Activated CD8-positive, alpha-beta memory T cell treated with anti-CD3 and anti-CD28 coated beads, Interleukin-2, amount 10 ng/mL, durations not matched to agents 7 days and 5 days (primary cell): ENCODE measurements around the gene CDC14A. TPM values are rescaled to one million over a fixed set of nuclear protein-coding genes. Genes with fewer than 3 reads are reported as not detected.

Experiments used
- ATAC-seq: fragments of 150-1000 bp; cut with Tn5 transposase; one replicate; pipeline ENCODE4 v1.10.0; 2021; ENCODE audit warnings: moderate library complexity
- CTCF ChIA-PET: fragments of 350-600 bp; sonication (Branson Sonifier 250); formaldehyde crosslinking; loops from one replicate; lab custom pipeline; 2021; ENCODE audit warnings: antibody characterized with exemption; lab: Charles Lee
- DNase-seq: peaks from one replicate; pipeline ENCODE4 v3.0.0-alpha.2; 2020
- H3K27ac Mint-ChIP-seq: one replicate; pipeline ENCODE4 v1.8.0; 2021; ENCODE audit warnings: mild to moderate bottlenecking, mixed read lengths
- H3K27me3 Mint-ChIP-seq: one replicate; pipeline ENCODE4 v1.8.0; 2021; ENCODE audit warnings: mixed read lengths
- H3K36me3 Mint-ChIP-seq: one replicate; pipeline ENCODE4 v1.8.0; 2021; ENCODE audit warnings: mild to moderate bottlenecking, mixed read lengths
- H3K4me1 Mint-ChIP-seq: one replicate; pipeline ENCODE4 v1.8.0; 2021; ENCODE audit warnings: mixed read lengths
- H3K4me3 Mint-ChIP-seq: one replicate; pipeline ENCODE4 v1.8.0; 2021; ENCODE audit warnings: mild to moderate bottlenecking, moderate library complexity, mixed read lengths
- H3K9me3 Mint-ChIP-seq: one replicate; pipeline ENCODE4 v1.8.0; 2022; ENCODE audit warnings: low read depth, mixed read lengths
- total RNA-seq, 2 experiments: library from RNA; stranded (reverse); gene quantifications; one replicate each; pipeline ENCODE4 v1.2.3, GENCODE V29; 2021

The CDC14A gene
- total RNA-seq, 2 experiments from 2014 or later = 34.2 to 43.1 TPM

DNA sequence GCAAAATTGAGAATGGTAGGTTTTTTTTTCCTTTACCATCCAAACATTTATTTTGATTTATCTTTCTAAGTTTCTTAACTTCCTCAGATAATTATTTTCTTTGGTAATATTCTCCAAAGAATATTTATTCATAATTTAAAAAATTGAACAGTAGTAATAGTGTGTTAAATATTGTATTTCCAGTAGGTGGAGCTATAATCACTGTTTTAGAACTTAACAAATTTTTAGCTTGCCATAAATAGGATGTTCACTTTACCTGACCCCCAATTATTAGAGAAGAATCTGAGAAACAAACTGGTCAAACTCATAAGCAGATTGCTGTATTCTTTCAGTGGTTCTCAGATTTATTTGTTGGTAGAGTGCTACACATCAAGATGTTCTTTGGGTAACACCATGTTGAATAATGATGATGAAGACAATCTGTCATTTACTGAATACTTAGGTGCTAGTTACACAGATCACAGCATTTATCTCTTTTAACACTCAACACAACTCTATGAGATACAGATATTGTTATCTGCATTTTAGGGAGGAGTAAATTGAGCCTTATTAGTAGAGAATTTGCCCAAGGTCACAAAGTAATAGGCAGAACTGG is 103.3 kb downstream of the CDC14A start:
- H3K9me3 Mint-ChIP-seq = no peaks in the 10 kb centered on the region
- CTCF ChIA-PET = interaction anchor here (0.5 to 11.7 kb wide), 32 partner anchors 8 to 439 kb away, joined by 3 to 103 read pairs (median 4); partner anchors contain the start of genes CDC14A, EXTL2, RTCA and TRMT13
- no peak overlapping the region for H3K4me3 Mint-ChIP-seq
- H3K27me3 Mint-ChIP-seq = no peaks in the 10 kb centered on the region
- peaks cover 31% of the 10 kb centered on the region for H3K36me3 Mint-ChIP-seq
- DNase-seq (no peak), ATAC-seq (no peak)
- H3K4me1 Mint-ChIP-seq = peaks cover 70% of the 10 kb centered on the region
- H3K27ac Mint-ChIP-seq = peak overlapping the region; percentile 61

DNA sequence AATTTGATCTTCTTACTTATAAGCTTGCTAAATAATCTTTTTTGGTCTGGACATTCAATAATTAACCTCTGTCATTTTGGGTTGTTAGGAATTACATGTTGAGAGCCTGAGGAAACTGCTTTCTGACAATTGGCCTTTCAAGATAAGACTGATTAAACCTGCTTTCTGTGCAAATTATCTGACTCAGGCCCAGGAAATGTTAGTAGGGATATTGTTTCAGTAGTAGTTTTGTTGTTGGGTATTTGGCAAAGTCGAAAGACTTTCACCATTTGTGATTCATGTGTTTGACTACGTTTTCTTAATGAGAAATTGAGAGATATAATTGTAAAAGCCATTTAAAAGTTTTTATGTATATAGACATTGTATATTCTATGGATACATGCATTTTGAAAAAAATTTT is 104.6 kb downstream of the CDC14A start:
- Mint-ChIP-seq H3K27ac (peak overlapping the region; percentile 49), H3K4me1 (peaks cover 62% of the 10 kb centered on the region), H3K36me3 (peaks cover 22% of the 10 kb centered on the region), H3K9me3 (no peaks in the 10 kb centered on the region), H3K27me3 (no peaks in the 10 kb centered on the region), H3K4me3 (no peak overlapping the region)
- CTCF ChIA-PET = interaction anchor here (0.7 to 11.7 kb wide), 7 partner anchors 9 to 411 kb away, joined by 3 to 103 read pairs (median 7); partner anchors contain the start of genes CDC14A and RTCA
- DNase-seq (no peak), ATAC-seq (no peak)

GRCh38 chr1:100457683-100458082 is 105.4 kb downstream of the CDC14A start:
- Mint-ChIP-seq H3K36me3 (peaks cover 25% of the 10 kb centered on the region), H3K4me1 (peaks cover 57% of the 10 kb centered on the region), H3K27me3 (no peaks in the 10 kb centered on the region), H3K27ac (peak overlapping the region; percentile 43), H3K9me3 (no peaks in the 10 kb centered on the region), H3K4me3 (no peak overlapping the region)
- CTCF ChIA-PET = interaction anchor here (2.1 to 11.7 kb wide), 4 partner anchors 14 to 410 kb away, joined by 10 to 103 read pairs (median 16); partner anchors contain the start of genes CDC14A and RTCA
- DNase-seq = no peak
- no peak for ATAC-seq

- Mint-ChIP-seq H3K36me3 (peaks cover 30% of the 10 kb centered on the region), H3K9me3 (no peaks in the 10 kb centered on the region), H3K4me1 (peaks cover 57% of the 10 kb centered on the region), H3K27ac (peak overlapping the region; percentile 61), H3K27me3 (no peaks in the 10 kb centered on the region), H3K4me3 (no peak overlapping the region)
- CTCF ChIA-PET = interaction anchor here (0.6 to 11.7 kb wide), 33 partner anchors 12 to 649 kb away, joined by 3 to 103 read pairs (median 4); partner anchors contain the start of genes CDC14A, RTCA, SASS6 and TRMT13
- no peak for DNase-seq
- ATAC-seq = no peak
These were observed 106.5 kb downstream of the CDC14A start for GRCh38 chr1:100458661-100459357.

DNA sequence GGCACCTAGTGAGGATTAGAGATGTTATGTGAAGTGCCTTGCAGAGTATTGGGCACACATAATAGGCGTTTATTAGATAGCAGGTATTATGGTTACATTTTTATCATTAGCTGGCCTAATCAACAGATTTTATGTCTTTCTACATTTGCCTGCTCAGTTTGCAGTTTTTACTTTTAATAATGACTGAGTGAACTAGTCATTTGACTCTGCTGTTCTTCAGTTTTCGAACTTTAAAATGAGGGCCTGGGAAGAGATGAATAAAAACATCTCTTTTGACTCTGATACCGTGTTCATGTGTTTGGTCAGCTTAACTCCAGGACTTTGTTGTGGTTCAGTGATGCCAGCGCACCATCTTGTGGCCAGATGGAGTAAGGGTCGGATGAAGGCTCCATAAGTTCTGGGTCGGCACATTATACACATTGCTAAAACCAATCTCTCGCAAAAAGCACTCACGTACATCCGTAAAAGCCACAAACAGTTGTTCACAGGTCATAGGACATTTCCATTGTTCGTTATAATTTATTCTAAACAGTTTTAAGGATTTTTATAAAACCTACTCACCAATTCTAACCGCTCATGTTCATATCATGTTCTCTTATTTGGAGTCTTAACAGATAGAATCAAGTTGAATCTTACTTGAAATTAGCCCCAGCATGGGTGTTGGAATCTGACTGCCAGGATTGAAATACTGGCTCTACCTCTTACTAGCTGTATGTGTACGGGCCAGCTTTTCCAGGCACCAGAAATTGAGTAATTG is 107.2 kb downstream of the CDC14A start:
- peak overlapping the region; percentile 69 for H3K27ac Mint-ChIP-seq
- ATAC-seq (peak; percentile 92), DNase-seq (peak; percentile 83)
- peaks cover 57% of the 10 kb centered on the region for H3K4me1 Mint-ChIP-seq
- H3K4me3 Mint-ChIP-seq = peak overlapping the region; percentile 37
- H3K36me3 Mint-ChIP-seq = peaks cover 26% of the 10 kb centered on the region
- no peaks in the 10 kb centered on the region for H3K9me3 Mint-ChIP-seq
- CTCF ChIA-PET = interaction anchor here (0.6 to 11.7 kb wide), 32 partner anchors 10 to 650 kb away, joined by 3 to 103 read pairs (median 4); partner anchors contain the start of genes CDC14A, RTCA, SASS6 and TRMT13
- no peaks in the 10 kb centered on the region for H3K27me3 Mint-ChIP-seq

GRCh38 chr1:100461222-100461621 is 108.9 kb downstream of the CDC14A start:
- Mint-ChIP-seq H3K36me3 (peaks cover 22% of the 10 kb centered on the region), H3K27ac (no peak overlapping the region), H3K4me1 (peaks cover 46% of the 10 kb centered on the region), H3K9me3 (no peaks in the 10 kb centered on the region), H3K4me3 (no peak overlapping the region), H3K27me3 (no peaks in the 10 kb centered on the region)
- DNase-seq = no peak
- ATAC-seq = no peak
- CTCF ChIA-PET = interaction anchor here (1.0 to 11.7 kb wide), 9 partner anchors 8 to 407 kb away, joined by 3 to 103 read pairs (median 4); partner anchors contain the start of genes CDC14A and GPR88

- Mint-ChIP-seq H3K9me3 (no peaks in the 10 kb centered on the region), H3K27me3 (no peaks in the 10 kb centered on the region), H3K4me1 (peaks cover 42% of the 10 kb centered on the region)
These were observed 110.2 kb downstream of the CDC14A start for GRCh38 chr1:100462326-100463025.

DNA sequence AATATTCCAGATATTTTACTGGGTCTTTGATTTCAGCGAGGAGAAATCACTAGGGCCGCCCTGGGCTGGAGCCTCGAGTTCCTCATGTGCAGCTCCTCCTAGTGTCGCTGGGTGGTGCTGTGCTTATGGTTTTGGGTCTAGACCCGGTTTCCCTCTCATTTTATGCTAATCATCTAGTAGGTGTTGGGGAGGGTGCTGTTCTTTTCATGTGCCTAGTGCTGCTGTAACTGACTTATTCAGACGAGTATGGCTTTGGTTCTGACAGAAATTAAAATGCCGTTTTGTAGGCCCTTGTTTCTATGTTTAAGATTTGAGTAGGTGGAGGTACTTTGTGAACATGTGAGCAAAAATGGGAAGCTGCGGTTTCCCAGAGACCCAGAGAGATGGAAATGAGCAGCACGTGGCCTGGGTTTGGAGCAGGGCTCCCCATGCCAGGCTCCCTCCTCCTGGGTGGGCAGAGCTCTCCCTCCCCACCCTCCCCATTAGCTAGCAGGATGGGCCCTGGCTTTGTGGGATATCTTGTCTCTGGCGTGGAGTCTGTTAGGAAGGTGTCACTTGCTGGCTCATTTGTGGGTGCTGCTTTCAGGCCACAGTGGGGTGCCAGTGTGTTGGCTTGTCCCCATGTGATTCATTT is 111.6 kb downstream of the CDC14A start:
- no peaks in the 10 kb centered on the region for H3K27me3 Mint-ChIP-seq
- no peaks in the 10 kb centered on the region for H3K9me3 Mint-ChIP-seq
- H3K36me3 Mint-ChIP-seq = peaks cover 31% of the 10 kb centered on the region
- CTCF ChIA-PET = interaction anchor here (0.6 to 11.7 kb wide), 21 partner anchors 9 to 1736 kb away, joined by 3 to 103 read pairs (median 4); partner anchors contain the start of genes EXTL2 and GPR88
- peaks cover 46% of the 10 kb centered on the region for H3K4me1 Mint-ChIP-seq
- peak overlapping the region; percentile 30 for H3K27ac Mint-ChIP-seq
- ATAC-seq (peak; percentile 66), DNase-seq (peak; percentile 71)
- no peak overlapping the region for H3K4me3 Mint-ChIP-seq

More at GRCh38 chr1:100462326-100463025, 110.2 kb downstream of the CDC14A start:
- ATAC-seq (no peak), DNase-seq (no peak)
- no peak overlapping the region for H3K27ac Mint-ChIP-seq
- H3K4me3 Mint-ChIP-seq = no peak overlapping the region
- H3K36me3 Mint-ChIP-seq = peaks cover 19% of the 10 kb centered on the region
- CTCF ChIA-PET = interaction anchor here (1.5 to 11.7 kb wide), 5 partner anchors 54 to 406 kb away, joined by 4 to 103 read pairs (median 11); partner anchors contain the start of gene GPR88

DNA sequence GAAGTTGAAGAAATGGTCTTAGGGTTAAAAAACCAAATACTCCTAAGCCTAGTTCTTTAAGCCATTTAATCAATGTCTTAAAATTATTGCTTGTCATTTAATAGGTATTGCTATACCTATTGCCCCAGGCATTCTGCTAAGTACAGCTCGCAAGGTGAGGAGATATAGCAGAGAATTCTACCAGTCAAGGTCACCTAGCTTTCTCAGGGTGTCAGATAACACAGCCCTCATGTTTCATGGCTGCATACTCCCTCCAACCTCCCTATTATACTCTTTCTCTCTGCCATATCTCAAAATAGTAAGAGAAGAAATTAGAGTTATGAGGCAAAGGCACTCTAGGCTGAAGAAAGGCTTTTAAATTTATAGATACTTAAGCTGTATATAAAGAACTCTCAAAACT is 117.3 kb downstream of the CDC14A start:
- DNase-seq (no peak), ATAC-seq (no peak)
- Mint-ChIP-seq H3K4me1 (peaks cover 12% of the 10 kb centered on the region), H3K9me3 (no peaks in the 10 kb centered on the region), H3K27me3 (no peaks in the 10 kb centered on the region), H3K36me3 (peaks cover 47% of the 10 kb centered on the region), H3K27ac (no peak overlapping the region), H3K4me3 (no peak overlapping the region)
- CTCF ChIA-PET = interaction anchor here (0.7 to 3.0 kb wide), 4 partner anchors 9 to 889 kb away, joined by 3 to 8 read pairs (median 6); no protein-coding TSS in a partner anchor

- no peak for DNase-seq
- Mint-ChIP-seq H3K27me3 (no peaks in the 10 kb centered on the region), H3K36me3 (peaks cover 36% of the 10 kb centered on the region), H3K27ac (no peak overlapping the region), H3K9me3 (no peaks in the 10 kb centered on the region), H3K4me3 (no peak overlapping the region), H3K4me1 (no peaks in the 10 kb centered on the region)
- no peak for ATAC-seq
- CTCF ChIA-PET = interaction anchor here (1.4 kb wide), 1 partner anchor 11 kb away, joined by 4 read pairs; no protein-coding TSS in a partner anchor
These were observed 122.5 kb downstream of the CDC14A start for GRCh38 chr1:100474834-100475233.

DNA sequence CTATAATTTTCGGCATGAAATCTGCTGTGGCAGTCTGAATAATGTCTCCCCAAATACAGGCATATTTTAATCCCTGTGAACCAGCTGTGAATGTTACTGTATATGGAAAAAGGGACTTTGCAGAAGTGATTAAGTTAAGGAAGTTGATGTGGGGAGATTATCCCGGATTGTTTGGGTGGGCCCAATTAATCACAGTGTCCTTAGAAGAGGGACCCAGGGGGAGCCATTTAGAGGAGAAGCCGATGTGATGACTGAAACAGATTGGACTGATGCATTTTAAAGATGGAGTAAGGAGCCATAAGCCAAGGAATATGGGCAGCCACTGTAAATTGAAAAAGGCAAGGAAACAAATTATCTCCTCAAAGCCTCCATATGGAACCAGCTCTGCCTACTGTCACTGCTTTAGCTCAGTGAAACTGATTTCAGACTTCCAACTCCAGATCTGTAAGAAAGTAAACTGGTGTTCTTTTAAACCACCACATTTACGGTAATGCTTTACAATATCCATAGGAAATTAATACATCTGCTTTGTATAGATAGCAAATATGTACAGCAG is 124.5 kb downstream of the CDC14A start:
- Mint-ChIP-seq H3K4me3 (no peak overlapping the region), H3K27me3 (no peaks in the 10 kb centered on the region), H3K36me3 (peaks cover 40% of the 10 kb centered on the region), H3K9me3 (peaks cover under 1% of the 10 kb centered on the region), H3K27ac (no peak overlapping the region), H3K4me1 (no peaks in the 10 kb centered on the region)
- CTCF ChIA-PET = no interaction called here
- ATAC-seq (no peak), DNase-seq (no peak)
